H1 (cell line): ENCODE data around the gene PHKA2. TPM values are rescaled to one million over a fixed set of nuclear protein-coding genes. Genes with fewer than 3 reads are reported as not detected.

Experiments used
- RXRA ChIP-seq: IDR thresholded peaks from 2 replicates; pipeline ENCODE4 v1.6.1; 2011; ENCODE audit warnings: low read depth, mild to moderate bottlenecking, low read length, moderate library complexity; ENCODE audit not compliant: insufficient read depth
- USF2 ChIP-seq: IDR thresholded peaks from 2 replicates; pipeline ENCODE4 v1.6.1; 2011; ENCODE audit warnings: low read length, improper control_type of control experiment
- polyA plus RNA-seq, 7 experiments: library from polyadenylated mRNA; depleted of rRNA in 3 of 7; stranded (reverse) in 5 of 7; unstranded in 2 of 7; fragments of >200 nt in 5 of 7; fragments of 200-250 nt in 2 of 7; gene quantifications; 1 replicate in 5 of 7; 2 replicates in 1 of 7; 4 replicates in 1 of 7; pipeline versions ENCODE4 v1.2.1 to v1.2.3, GENCODE V29; 2011 to 2013; ENCODE audit warnings: missing spikeins in 2 of 7, mixed read lengths in 2 of 7
- total RNA-seq: library from RNA; stranded (reverse); fragmentation: NEBNext Ultra II Directional; extraction: Animal tissue kit (Norgen Biotek cat#: 25700); gene quantifications from 2 replicates; pipeline ENCODE4 v1.2.1, GENCODE V29; 2021

The PHKA2 gene
- total and polyA plus RNA-seq, 2 of the 8 experiments (the other 6 are each of a cell fraction or from before 2014, with no cell fraction given), result 28.1 to 35.8 TPM

- TF ChIP-seq USF2, result no peak
- no peak for TF ChIP-seq RXRA
Observed at GRCh38 chrX:18964901-18965300, 19.0 kb downstream of the PHKA2 start (continued).
